Liver (tissue), 9 donors: ENCODE measurements around the gene BIRC6. TPM values are rescaled to one million over a fixed set of nuclear protein-coding genes. Genes with fewer than 3 reads are reported as not detected.

Experiments
- DNase-seq: peaks from one replicate; pipeline ENCODE4 v3.0.0-alpha.2; 2017; ENCODE audit warnings: low spot score
- H3K27ac ChIP-seq, 2 donors: one replicate each; pipeline ENCODE4 v1.7.0; 2013; ENCODE audit warnings: inconsistent platforms in 2 of 2, low read length in 2 of 2, control low read depth in 1 of 2, low read depth in 1 of 2, mild to moderate bottlenecking in 1 of 2
- H3K27me3 ChIP-seq, 4 donors: one replicate each; pipeline versions ENCODE4 v1.6.1 to v1.7.0; 2013; ENCODE audit warnings: low read length in 3 of 4, inconsistent platforms in 1 of 4, mild to moderate bottlenecking in 1 of 4, moderate library complexity in 1 of 4; ENCODE audit not compliant: control insufficient read depth in 4 of 4, insufficient read depth in 4 of 4
- H3K36me3 ChIP-seq, 4 donors: one replicate each; pipeline versions ENCODE4 v1.6.1 to v1.7.0; 2013; ENCODE audit warnings: low read length in 3 of 4, mild to moderate bottlenecking in 3 of 4, low read depth in 1 of 4, moderate library complexity in 1 of 4; ENCODE audit not compliant: control insufficient read depth in 4 of 4, insufficient read depth in 3 of 4
- H3K4me1 ChIP-seq, 4 donors: one replicate each; pipeline versions ENCODE4 v1.6.1 to v1.7.0; 2013; ENCODE audit warnings: low read length in 3 of 4, mild to moderate bottlenecking in 3 of 4, moderate library complexity in 1 of 4; ENCODE audit not compliant: control insufficient read depth in 4 of 4, insufficient read depth in 4 of 4
- H3K4me3 ChIP-seq, 3 donors: one replicate each; pipeline versions ENCODE4 v1.6.1 to v1.7.0; 2013; ENCODE audit warnings: low read length in 3 of 3, control low read depth in 1 of 3, low read depth in 1 of 3, mild to moderate bottlenecking in 1 of 3
- H3K9ac ChIP-seq, 2 donors: one replicate each; pipeline ENCODE4 v1.7.0; 2013; ENCODE audit warnings: low read length in 2 of 2, mild to moderate bottlenecking in 2 of 2, moderate library complexity in 2 of 2, control low read depth in 1 of 2, low read depth in 1 of 2
- H3K9me3 ChIP-seq, 4 donors: one replicate each; pipeline versions ENCODE4 v1.6.1 to v1.7.0; 2013; ENCODE audit warnings: low read length in 3 of 4; ENCODE audit not compliant: control insufficient read depth in 4 of 4
- ATF3 ChIP-seq: IDR thresholded peaks from 2 replicates; pipeline ENCODE4 v1.6.1; 2016; ENCODE audit warnings: antibody characterized with exemption
- EGR1 ChIP-seq, 2 donors: IDR thresholded peaks; 2 replicates each; pipeline ENCODE4 v1.6.1; 2016 to 2018; ENCODE audit warnings: antibody characterized with exemption in 2 of 2, low read depth in 2 of 2
- FOXA1 ChIP-seq: IDR thresholded peaks from 2 replicates; pipeline ENCODE4 v1.6.1; 2016; ENCODE audit warnings: antibody characterized with exemption
- FOXA2 ChIP-seq: IDR thresholded peaks from 2 replicates; pipeline ENCODE4 v1.6.1; 2016; ENCODE audit warnings: antibody characterized with exemption
- GABPA ChIP-seq, 2 donors: IDR thresholded peaks in 1 of 2; conservative IDR thresholded peaks in 1 of 2; 2 replicates each; pipeline ENCODE4 v1.6.1; 2016; ENCODE audit warnings: antibody characterized with exemption in 2 of 2, mild to moderate bottlenecking in 1 of 2, moderate library complexity in 1 of 2
- HNF4A ChIP-seq, 2 donors: conservative IDR thresholded peaks; 2 replicates each; pipeline ENCODE4 v1.6.1; 2016; ENCODE audit warnings: antibody characterized with exemption in 2 of 2, mild to moderate bottlenecking in 2 of 2
- HNF4G ChIP-seq: IDR thresholded peaks from 2 replicates; pipeline ENCODE4 v1.6.1; 2016; ENCODE audit warnings: antibody characterized with exemption
- JUND ChIP-seq, 2 donors: IDR thresholded peaks; 2 replicates each; pipeline ENCODE4 v1.6.1; 2016; ENCODE audit warnings: antibody characterized with exemption in 2 of 2
- NR2F2 ChIP-seq: IDR thresholded peaks from 2 replicates; pipeline ENCODE4 v1.6.1; 2016; ENCODE audit warnings: antibody characterized with exemption
- RAD21 ChIP-seq, 2 donors: IDR thresholded peaks; 2 replicates each; pipeline ENCODE4 v1.6.1; 2016; ENCODE audit warnings: antibody characterized with exemption in 2 of 2, mild to moderate bottlenecking in 2 of 2
- RXRA ChIP-seq, 2 donors: IDR thresholded peaks; 2 replicates each; pipeline ENCODE4 v1.6.1; 2017 to 2018; ENCODE audit warnings: antibody characterized with exemption in 2 of 2, mild to moderate bottlenecking in 1 of 2
- SP1 ChIP-seq: IDR thresholded peaks from 2 replicates; pipeline ENCODE4 v1.6.1; 2018; ENCODE audit warnings: antibody characterized with exemption, mild to moderate bottlenecking
- TAF1 ChIP-seq: conservative IDR thresholded peaks from 2 replicates; pipeline ENCODE4 v1.6.1; 2016; ENCODE audit warnings: antibody characterized with exemption, mild to moderate bottlenecking
- YY1 ChIP-seq: IDR thresholded peaks from 2 replicates; pipeline ENCODE4 v1.6.1; 2016; ENCODE audit warnings: antibody characterized with exemption, mild to moderate bottlenecking
- WGBS: extraction: QIAGEN DNeasy Blood & Tissue Kit; methylation state at CpG from one replicate; pipeline ENCODE4 v1.1.7; 2013; 5-methylcytosine and 5-hydroxymethylcytosine counted together
- polyA plus RNA-seq, 2 donors: library from polyadenylated mRNA; stranded (reverse) in 1 of 2; unstranded in 1 of 2; fragments of 200-250 nt in 1 of 2; fragments of >200 nt in 1 of 2; fragmentation: Nextera tagmentation in 1 of 2; extraction: Ambion mirVana in 1 of 2; gene quantifications; one replicate each; pipeline versions ENCODE4 v1.2.1 to v1.2.3, GENCODE V29; 2013 to 2015
- total RNA-seq, 2 donors: library from RNA; depleted of rRNA; stranded (reverse); fragments of >200 nt; gene quantifications; one replicate each; pipeline ENCODE4 v1.2.3, GENCODE V29; 2014
- TF ChIP-seq, protein P1 (sequence below): IDR thresholded peaks from 2 replicates; pipeline ENCODE4 v1.6.1; 2016; ENCODE audit warnings: antibody characterized with exemption, mild to moderate bottlenecking
- TF ChIP-seq, protein P2 (sequence below): fragments of 150-350 bp; IDR thresholded peaks from 2 replicates; pipeline ENCODE4 v1.5.1; 2017; ENCODE audit warnings: improper control_type of control experiment, low read depth, low read length; ENCODE audit not compliant: missing input control
- TF ChIP-seq, protein P3 (sequence below): IDR thresholded peaks from 2 replicates; pipeline ENCODE4 v1.6.1; 2016; ENCODE audit warnings: antibody characterized with exemption
- TF ChIP-seq, protein P4 (sequence below): IDR thresholded peaks from 2 replicates; pipeline ENCODE4 v1.6.1; 2016; ENCODE audit warnings: antibody characterized with exemption
- donor health status: healthy.
- donor health status: healthy.
- donor health status: healthy.
- donor health status: healthy.
- donor health status: healthy.

Gene BIRC6
- total and polyA plus RNA-seq, 4 donors: 11.1 to 171 (median 45.2) TPM

GRCh38 chr2:32502941-32503340 lies 146.1 kb downstream of the BIRC6 start:
- DNase-seq: no peak
- Histone ChIP-seq H3K4me3 (no peak overlapping the region), H3K27me3 (no peaks in the 10 kb centered on the region), H3K9me3 (no peaks in the 10 kb centered on the region), H3K27ac (no peak overlapping the region), H3K36me3 (peaks cover 4 to 55% (median 37%) of the 10 kb centered on the region in 4 donors), H3K9ac (no peak overlapping the region), H3K4me1 (no peaks in the 10 kb centered on the region)
- no peak for TF ChIP-seq NR2F2
- TF ChIP-seq, protein P1, sequence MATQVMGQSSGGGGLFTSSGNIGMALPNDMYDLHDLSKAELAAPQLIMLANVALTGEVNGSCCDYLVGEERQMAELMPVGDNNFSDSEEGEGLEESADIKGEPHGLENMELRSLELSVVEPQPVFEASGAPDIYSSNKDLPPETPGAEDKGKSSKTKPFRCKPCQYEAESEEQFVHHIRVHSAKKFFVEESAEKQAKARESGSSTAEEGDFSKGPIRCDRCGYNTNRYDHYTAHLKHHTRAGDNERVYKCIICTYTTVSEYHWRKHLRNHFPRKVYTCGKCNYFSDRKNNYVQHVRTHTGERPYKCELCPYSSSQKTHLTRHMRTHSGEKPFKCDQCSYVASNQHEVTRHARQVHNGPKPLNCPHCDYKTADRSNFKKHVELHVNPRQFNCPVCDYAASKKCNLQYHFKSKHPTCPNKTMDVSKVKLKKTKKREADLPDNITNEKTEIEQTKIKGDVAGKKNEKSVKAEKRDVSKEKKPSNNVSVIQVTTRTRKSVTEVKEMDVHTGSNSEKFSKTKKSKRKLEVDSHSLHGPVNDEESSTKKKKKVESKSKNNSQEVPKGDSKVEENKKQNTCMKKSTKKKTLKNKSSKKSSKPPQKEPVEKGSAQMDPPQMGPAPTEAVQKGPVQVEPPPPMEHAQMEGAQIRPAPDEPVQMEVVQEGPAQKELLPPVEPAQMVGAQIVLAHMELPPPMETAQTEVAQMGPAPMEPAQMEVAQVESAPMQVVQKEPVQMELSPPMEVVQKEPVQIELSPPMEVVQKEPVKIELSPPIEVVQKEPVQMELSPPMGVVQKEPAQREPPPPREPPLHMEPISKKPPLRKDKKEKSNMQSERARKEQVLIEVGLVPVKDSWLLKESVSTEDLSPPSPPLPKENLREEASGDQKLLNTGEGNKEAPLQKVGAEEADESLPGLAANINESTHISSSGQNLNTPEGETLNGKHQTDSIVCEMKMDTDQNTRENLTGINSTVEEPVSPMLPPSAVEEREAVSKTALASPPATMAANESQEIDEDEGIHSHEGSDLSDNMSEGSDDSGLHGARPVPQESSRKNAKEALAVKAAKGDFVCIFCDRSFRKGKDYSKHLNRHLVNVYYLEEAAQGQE: no peak
- 98% methylated on average over 2 of the region's 2 CpGs for WGBS

GRCh38 chr2:32504877-32505478 lies 148.2 kb downstream of the BIRC6 start:
- Histone ChIP-seq H3K27me3 (no peaks in the 10 kb centered on the region), H3K9ac (no peak overlapping the region), H3K4me1 (no peaks in the 10 kb centered on the region), H3K4me3 (no peak overlapping the region), H3K9me3 (no peaks in the 10 kb centered on the region), H3K27ac (no peak overlapping the region), H3K36me3 (peaks cover 2 to 59% (median 42%) of the 10 kb centered on the region in 4 donors)
- TF ChIP-seq, protein P2, sequence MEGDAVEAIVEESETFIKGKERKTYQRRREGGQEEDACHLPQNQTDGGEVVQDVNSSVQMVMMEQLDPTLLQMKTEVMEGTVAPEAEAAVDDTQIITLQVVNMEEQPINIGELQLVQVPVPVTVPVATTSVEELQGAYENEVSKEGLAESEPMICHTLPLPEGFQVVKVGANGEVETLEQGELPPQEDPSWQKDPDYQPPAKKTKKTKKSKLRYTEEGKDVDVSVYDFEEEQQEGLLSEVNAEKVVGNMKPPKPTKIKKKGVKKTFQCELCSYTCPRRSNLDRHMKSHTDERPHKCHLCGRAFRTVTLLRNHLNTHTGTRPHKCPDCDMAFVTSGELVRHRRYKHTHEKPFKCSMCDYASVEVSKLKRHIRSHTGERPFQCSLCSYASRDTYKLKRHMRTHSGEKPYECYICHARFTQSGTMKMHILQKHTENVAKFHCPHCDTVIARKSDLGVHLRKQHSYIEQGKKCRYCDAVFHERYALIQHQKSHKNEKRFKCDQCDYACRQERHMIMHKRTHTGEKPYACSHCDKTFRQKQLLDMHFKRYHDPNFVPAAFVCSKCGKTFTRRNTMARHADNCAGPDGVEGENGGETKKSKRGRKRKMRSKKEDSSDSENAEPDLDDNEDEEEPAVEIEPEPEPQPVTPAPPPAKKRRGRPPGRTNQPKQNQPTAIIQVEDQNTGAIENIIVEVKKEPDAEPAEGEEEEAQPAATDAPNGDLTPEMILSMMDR: no peak
- TF ChIP-seq, protein P3, sequence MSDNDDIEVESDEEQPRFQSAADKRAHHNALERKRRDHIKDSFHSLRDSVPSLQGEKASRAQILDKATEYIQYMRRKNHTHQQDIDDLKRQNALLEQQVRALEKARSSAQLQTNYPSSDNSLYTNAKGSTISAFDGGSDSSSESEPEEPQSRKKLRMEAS: no peak
- TF ChIP-seq JUND (IDR thresholded peaks at IDR 0.05) (no peak), RAD21 (IDR thresholded peaks at IDR 0.05) (no peak), FOXA2 (no peak), HNF4G (no peak), NR2F2 (no peak), FOXA1 (no peak), TAF1 (no peak), EGR1 (IDR thresholded peaks at IDR 0.05; ENCODE audit: low read depth in 2 of 2) (no peak), HNF4A (conservative IDR thresholded peaks at IDR 0.05) (no peak), SP1 (no peak), ATF3 (no peak), YY1 (no peak), RXRA (IDR thresholded peaks at IDR 0.05) (no peak), GABPA (IDR thresholded peaks at IDR 0.05 in 1 of 2, conservative IDR thresholded peaks at IDR 0.05 in 1 of 2) (no peak)
- TF ChIP-seq, protein P1: no peak
- TF ChIP-seq, protein P4, sequence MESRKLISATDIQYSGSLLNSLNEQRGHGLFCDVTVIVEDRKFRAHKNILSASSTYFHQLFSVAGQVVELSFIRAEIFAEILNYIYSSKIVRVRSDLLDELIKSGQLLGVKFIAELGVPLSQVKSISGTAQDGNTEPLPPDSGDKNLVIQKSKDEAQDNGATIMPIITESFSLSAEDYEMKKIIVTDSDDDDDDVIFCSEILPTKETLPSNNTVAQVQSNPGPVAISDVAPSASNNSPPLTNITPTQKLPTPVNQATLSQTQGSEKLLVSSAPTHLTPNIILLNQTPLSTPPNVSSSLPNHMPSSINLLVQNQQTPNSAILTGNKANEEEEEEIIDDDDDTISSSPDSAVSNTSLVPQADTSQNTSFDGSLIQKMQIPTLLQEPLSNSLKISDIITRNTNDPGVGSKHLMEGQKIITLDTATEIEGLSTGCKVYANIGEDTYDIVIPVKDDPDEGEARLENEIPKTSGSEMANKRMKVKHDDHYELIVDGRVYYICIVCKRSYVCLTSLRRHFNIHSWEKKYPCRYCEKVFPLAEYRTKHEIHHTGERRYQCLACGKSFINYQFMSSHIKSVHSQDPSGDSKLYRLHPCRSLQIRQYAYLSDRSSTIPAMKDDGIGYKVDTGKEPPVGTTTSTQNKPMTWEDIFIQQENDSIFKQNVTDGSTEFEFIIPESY: no peak
- DNase-seq: no peak
- 96% methylated on average over 3 of the region's 3 CpGs for WGBS
